Omental fat pad (tissue), 4 donors: ENCODE results near the gene TSHZ1. TPM values are rescaled to one million over a fixed set of nuclear protein-coding genes. Genes with fewer than 3 reads are reported as not detected.
A peak's percentile ranks its signal among the peaks of the same experiment; 100 is the strongest.

ENCODE experiments used
- ATAC-seq: fragments of 150-250 bp; one replicate; pipeline ENCODE4 v1.9.1; 2016; ENCODE audit warnings: mild to moderate bottlenecking, moderate library complexity; ENCODE audit not compliant: low FRiP score
- DNase-seq: peaks from one replicate; pipeline ENCODE4 v3.0.0-alpha.2; 2019; ENCODE audit warnings: low spot score
- total RNA-seq, 4 donors: library from RNA; depleted of rRNA; stranded (reverse); fragments of >200 nt; gene quantifications; one replicate each; pipeline ENCODE4 v1.1.0, GENCODE V29; 2016
- TF ChIP-seq, protein P1 (sequence below), 3 donors: fragments of 450-650 bp; IDR thresholded peaks; one replicate each; pipeline ENCODE4 v1.5.1; 2016 to 2017; ENCODE audit warnings: antibody characterized with exemption in 3 of 3, mild to moderate bottlenecking in 3 of 3, moderate library complexity in 2 of 3

Gene TSHZ1
- total RNA-seq, 4 donors from 2014 or later, result 11.6 to 18.4 (median 13.7) TPM

DNA sequence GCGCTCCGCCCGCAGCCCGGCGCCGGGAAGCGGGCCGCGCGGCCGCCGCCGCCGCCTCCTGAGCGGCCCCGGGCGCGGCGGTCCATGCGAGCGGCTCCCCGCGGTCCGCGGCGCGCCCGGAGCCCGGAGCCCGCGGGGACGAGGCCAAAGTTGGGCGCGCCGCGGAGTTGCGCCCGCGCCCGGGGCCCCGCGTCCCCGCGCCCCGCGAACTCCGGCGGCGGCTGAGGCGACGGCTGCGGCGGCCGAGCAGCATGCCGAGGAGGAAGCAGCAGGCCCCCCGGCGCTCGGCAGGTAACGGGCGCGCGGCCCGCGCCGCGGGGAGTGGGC lies 992 bp downstream of the TSHZ1 start:
- DNase-seq (no peak), ATAC-seq (no peak)
- TF ChIP-seq, protein P1, sequence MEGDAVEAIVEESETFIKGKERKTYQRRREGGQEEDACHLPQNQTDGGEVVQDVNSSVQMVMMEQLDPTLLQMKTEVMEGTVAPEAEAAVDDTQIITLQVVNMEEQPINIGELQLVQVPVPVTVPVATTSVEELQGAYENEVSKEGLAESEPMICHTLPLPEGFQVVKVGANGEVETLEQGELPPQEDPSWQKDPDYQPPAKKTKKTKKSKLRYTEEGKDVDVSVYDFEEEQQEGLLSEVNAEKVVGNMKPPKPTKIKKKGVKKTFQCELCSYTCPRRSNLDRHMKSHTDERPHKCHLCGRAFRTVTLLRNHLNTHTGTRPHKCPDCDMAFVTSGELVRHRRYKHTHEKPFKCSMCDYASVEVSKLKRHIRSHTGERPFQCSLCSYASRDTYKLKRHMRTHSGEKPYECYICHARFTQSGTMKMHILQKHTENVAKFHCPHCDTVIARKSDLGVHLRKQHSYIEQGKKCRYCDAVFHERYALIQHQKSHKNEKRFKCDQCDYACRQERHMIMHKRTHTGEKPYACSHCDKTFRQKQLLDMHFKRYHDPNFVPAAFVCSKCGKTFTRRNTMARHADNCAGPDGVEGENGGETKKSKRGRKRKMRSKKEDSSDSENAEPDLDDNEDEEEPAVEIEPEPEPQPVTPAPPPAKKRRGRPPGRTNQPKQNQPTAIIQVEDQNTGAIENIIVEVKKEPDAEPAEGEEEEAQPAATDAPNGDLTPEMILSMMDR (IDR thresholded peaks at IDR 0.05), result no peak

DNA sequence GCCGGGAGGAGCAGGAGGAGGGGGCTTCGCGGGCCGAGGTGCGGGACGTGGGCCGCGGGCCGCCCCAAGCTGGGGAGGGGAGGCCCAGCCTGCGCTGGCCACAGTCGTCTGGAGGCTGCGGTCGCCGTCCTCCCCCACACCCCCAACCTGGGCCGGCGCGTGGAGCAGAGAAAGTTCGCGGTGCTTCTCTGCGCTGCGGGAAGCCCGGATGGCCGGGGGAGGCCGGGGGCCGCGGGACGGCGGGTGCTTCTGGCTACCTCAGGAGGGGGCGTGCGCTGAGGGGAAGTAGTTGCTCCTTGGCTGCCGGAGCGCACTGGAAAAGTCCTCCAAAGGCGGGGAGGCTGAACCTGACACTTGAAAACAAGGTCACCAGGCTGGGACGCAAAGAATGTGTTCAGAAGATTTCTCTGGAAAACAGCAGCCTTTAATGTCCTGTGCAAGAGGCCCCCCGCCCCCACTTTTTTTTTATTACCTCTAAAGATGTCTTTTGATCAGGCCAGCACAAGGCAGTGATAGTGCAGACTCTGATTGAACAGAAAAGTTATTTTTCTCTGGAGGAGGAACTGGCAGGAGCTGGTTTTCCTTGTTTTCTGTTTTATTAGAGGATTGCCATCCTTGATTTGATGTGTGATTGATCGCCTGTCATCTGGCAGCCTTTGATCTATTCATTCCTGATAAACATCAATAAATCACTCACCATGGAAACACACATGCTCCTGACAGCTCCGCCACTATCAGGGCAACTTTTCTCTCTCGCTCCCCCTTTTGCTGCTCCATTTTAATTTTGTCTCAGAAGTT lies 1.6 kb downstream of the TSHZ1 start:
- TF ChIP-seq, protein P1 (IDR thresholded peaks at IDR 0.05), result no peak
- no peak for DNase-seq
- ATAC-seq, result peak; percentile 6

DNA sequence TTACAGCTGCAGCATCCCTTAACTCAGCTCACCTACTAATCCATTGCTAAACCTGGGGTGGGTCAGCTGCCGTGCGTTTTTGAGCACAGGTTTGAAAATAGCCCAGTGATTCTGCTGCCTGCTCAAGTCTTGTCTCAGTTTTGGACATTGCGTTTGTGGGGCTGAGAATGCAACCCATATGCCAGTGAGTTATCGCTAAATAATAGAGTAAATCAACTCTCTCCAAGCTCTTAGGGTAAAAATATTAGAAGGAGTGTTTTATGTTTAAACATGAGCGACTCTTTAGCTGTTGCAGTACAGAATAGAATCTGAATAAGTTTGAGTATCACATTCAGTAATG lies 2.1 kb downstream of the TSHZ1 start:
- no peak for ATAC-seq
- TF ChIP-seq, protein P1 (IDR thresholded peaks at IDR 0.05), result no peak
- DNase-seq, result no peak

GRCh38 chr18:75213611-75214331 lies 3.2 kb downstream of the TSHZ1 start:
- TF ChIP-seq, protein P1 (IDR thresholded peaks at IDR 0.05), result no peak
- ATAC-seq (no peak), DNase-seq (no peak)

GRCh38 chr18:75214332-75214690 lies 3.7 kb downstream of the TSHZ1 start:
- TF ChIP-seq, protein P1 (IDR thresholded peaks at IDR 0.05), result no peak
- ATAC-seq, result no peak
- DNase-seq, result no peak

GRCh38 chr18:75214766-75215510 lies 4.3 kb downstream of the TSHZ1 start:
- ATAC-seq (no peak), DNase-seq (no peak)
- TF ChIP-seq, protein P1 (IDR thresholded peaks at IDR 0.05), result no peak
